Lung (tissue), 12 donors: ENCODE measurements around the gene CDC16. TPM values are rescaled to one million over a fixed set of nuclear protein-coding genes. Genes with fewer than 3 reads are reported as not detected.

Experiments
- ATAC-seq: fragments of 200-7000 bp; cut with Tn5 transposase; one replicate; pipeline ENCODE4 v1.9.1; 2020; ENCODE audit warnings: moderate number of reproducible peaks; ENCODE audit not compliant: insufficient read depth, low FRiP score
- DNase-seq, 3 donors: peaks; one replicate each; pipeline ENCODE4 v3.0.0-alpha.2; 2013 to 2017
- H3K27ac ChIP-seq, 2 donors: one replicate each; pipeline ENCODE4 v1.5.1; 2013; ENCODE audit warnings: mild to moderate bottlenecking in 2 of 2, moderate library complexity in 2 of 2, control low read depth in 1 of 2, inconsistent platforms in 1 of 2, low read depth in 1 of 2, low read length in 1 of 2
- H3K27me3 ChIP-seq, 3 donors: one replicate each; pipeline ENCODE4 v1.5.1; 2013; ENCODE audit warnings: low read length in 2 of 3; ENCODE audit not compliant: control insufficient read depth in 3 of 3, insufficient read depth in 3 of 3
- H3K36me3 ChIP-seq, 4 donors: one replicate each; pipeline ENCODE4 v1.5.1; 2013; ENCODE audit warnings: low read length in 4 of 4, mild to moderate bottlenecking in 1 of 4, moderate library complexity in 1 of 4; ENCODE audit not compliant: control insufficient read depth in 4 of 4, insufficient read depth in 4 of 4
- H3K4me1 ChIP-seq, 5 donors: one replicate each; pipeline ENCODE4 v1.5.1; 2013; ENCODE audit warnings: low read length in 5 of 5, mild to moderate bottlenecking in 2 of 5, moderate library complexity in 1 of 5; ENCODE audit not compliant: control insufficient read depth in 5 of 5, insufficient read depth in 5 of 5
- H3K4me3 ChIP-seq: one replicate; pipeline ENCODE4 v1.5.1; 2013; ENCODE audit warnings: mild to moderate bottlenecking, control low read depth, moderate library complexity
- H3K9ac ChIP-seq, 2 donors: one replicate each; pipeline ENCODE4 v1.5.1; 2013; ENCODE audit warnings: low read length in 2 of 2, control low read depth in 1 of 2; ENCODE audit not compliant: insufficient read depth in 1 of 2
- H3K9me3 ChIP-seq, 4 donors: one replicate each; pipeline ENCODE4 v1.5.1; 2013; ENCODE audit warnings: low read length in 3 of 4, mild to moderate bottlenecking in 1 of 4, moderate library complexity in 1 of 4; ENCODE audit not compliant: control insufficient read depth in 4 of 4, insufficient read depth in 3 of 4
- WGBS, 2 donors: extraction: QIAGEN DNeasy Blood & Tissue Kit; methylation state at CpG; one replicate each; pipeline ENCODE4 v1.1.7; 2013; 5-methylcytosine and 5-hydroxymethylcytosine counted together
- polyA plus RNA-seq, 2 donors: library from polyadenylated mRNA; stranded (reverse); fragments of 200-250 nt; gene quantifications; one replicate each; pipeline ENCODE4 v1.2.1, GENCODE V29; 2013
- total RNA-seq, 2 donors: library from RNA; depleted of rRNA in 1 of 2; stranded (reverse); fragments of >200 nt in 1 of 2; gene quantifications; one replicate each; pipeline ENCODE4 v1.2.1, GENCODE V29; 2014 to 2021
- TF ChIP-seq, protein P1 (sequence below): IDR thresholded peaks from 2 replicates; pipeline ENCODE4 v1.5.1; 2012; ENCODE audit warnings: mild to moderate bottlenecking; ENCODE audit errors: control extremely low read depth, extremely low read depth
- donor health status: control.
- donor health status: control.
- donor health status: Bipolar disorder and iron deficiency.
- donor health status: healthy.
- donor health status: DM: yes; HTN: yes; CAD: no.

CDC16 gene
- total and polyA plus RNA-seq, 4 donors: 34.3 to 123 (median 59.0) TPM

GRCh38 chr13:114235697-114236096 lies 1.0 kb downstream of the CDC16 start:
- Histone ChIP-seq H3K9ac (peak overlapping the region; percentile 56 to 75), H3K27ac (no peak overlapping the region), H3K36me3 (peaks cover 13 to 22% (median 17%) of the 10 kb centered on the region in 4 donors), H3K4me3 (no peak overlapping the region), H3K4me1 (peaks cover 3 to 8% (median 5%) of the 10 kb centered on the region in 5 donors), H3K27me3 (peaks cover 0 to 8% (median 2%) of the 10 kb centered on the region in 3 donors), H3K9me3 (no peaks in the 10 kb centered on the region)
- WGBS, 2 donors: 21 to 44% methylated on average over 10 of the region's 10 CpGs
- no peak for ATAC-seq
- DNase-seq: peak in 2 of 3 donors; percentile 8 to 9
- TF ChIP-seq, protein P1, sequence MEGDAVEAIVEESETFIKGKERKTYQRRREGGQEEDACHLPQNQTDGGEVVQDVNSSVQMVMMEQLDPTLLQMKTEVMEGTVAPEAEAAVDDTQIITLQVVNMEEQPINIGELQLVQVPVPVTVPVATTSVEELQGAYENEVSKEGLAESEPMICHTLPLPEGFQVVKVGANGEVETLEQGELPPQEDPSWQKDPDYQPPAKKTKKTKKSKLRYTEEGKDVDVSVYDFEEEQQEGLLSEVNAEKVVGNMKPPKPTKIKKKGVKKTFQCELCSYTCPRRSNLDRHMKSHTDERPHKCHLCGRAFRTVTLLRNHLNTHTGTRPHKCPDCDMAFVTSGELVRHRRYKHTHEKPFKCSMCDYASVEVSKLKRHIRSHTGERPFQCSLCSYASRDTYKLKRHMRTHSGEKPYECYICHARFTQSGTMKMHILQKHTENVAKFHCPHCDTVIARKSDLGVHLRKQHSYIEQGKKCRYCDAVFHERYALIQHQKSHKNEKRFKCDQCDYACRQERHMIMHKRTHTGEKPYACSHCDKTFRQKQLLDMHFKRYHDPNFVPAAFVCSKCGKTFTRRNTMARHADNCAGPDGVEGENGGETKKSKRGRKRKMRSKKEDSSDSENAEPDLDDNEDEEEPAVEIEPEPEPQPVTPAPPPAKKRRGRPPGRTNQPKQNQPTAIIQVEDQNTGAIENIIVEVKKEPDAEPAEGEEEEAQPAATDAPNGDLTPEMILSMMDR: no peak

DNA sequence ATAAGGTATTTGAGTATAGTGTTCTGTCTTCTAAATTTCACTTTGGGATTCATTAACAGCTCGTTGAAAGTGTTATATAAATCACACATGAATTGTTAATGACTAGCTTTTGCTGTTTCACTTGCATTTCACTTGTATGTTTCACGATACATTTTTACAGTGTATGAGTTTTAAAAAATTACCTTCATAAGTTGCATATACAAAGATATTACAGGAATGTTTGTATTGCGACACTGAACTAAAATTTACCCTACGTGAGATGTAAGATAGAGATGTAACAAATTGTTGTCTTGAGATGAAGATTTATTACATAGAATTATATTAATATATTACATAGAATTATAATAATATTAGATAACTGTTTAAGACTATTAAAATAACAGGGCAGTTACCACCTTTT lies 1.5 kb downstream of the CDC16 start:
- peaks cover 3 to 8% (median 5%) of the 10 kb centered on the region in 5 donors for H3K4me1 ChIP-seq
- no peak for DNase-seq
- H3K4me3 ChIP-seq: no peak overlapping the region
- H3K9me3 ChIP-seq: no peaks in the 10 kb centered on the region
- WGBS, 2 donors: 67 to 74% methylated on average over 4 of the region's 4 CpGs
- peaks cover 14 to 26% (median 19%) of the 10 kb centered on the region in 4 donors for H3K36me3 ChIP-seq
- H3K9ac ChIP-seq: peak overlapping the region in 1 of 2 donors; percentile 75
- no peak for ATAC-seq
- TF ChIP-seq, protein P1: no peak
- no peak overlapping the region for H3K27ac ChIP-seq
- peaks cover 0 to 5% (median 0%) of the 10 kb centered on the region in 3 donors for H3K27me3 ChIP-seq

- no peak for DNase-seq
- Histone ChIP-seq H3K4me1 (peaks cover 3 to 8% (median 5%) of the 10 kb centered on the region in 5 donors), H3K4me3 (no peak overlapping the region), H3K27ac (no peak overlapping the region), H3K36me3 (peaks cover 25 to 39% (median 29%) of the 10 kb centered on the region in 4 donors), H3K9ac (no peak overlapping the region), H3K9me3 (no peaks in the 10 kb centered on the region), H3K27me3 (peaks cover 0 to 2% (median 0%) of the 10 kb centered on the region in 3 donors)
- TF ChIP-seq, protein P1: no peak
- ATAC-seq: no peak
- WGBS, 2 donors: 92 to 96% methylated on average over 7 of the region's 7 CpGs
These were observed 2.9 kb downstream of the CDC16 start for GRCh38 chr13:114237415-114238112.
